Lower lobe of right lung (tissue), 2 donors: ENCODE measurements around the gene HTRA1. TPM values are rescaled to one million over a fixed set of nuclear protein-coding genes. Genes with fewer than 3 reads are reported as not detected.

Experiments
- ATAC-seq, 2 donors: fragments of 200-7000 bp; cut with Tn5 transposase; one replicate each; pipeline ENCODE4 v1.9.1; 2020 to 2022; ENCODE audit warnings: mild to moderate bottlenecking in 2 of 2, moderate library complexity in 2 of 2
- DNase-seq: peaks from one replicate; pipeline ENCODE4 v3.0.0-alpha.2; 2020
- H3K27ac ChIP-seq: fragments of 200-600 bp; one replicate; pipeline ENCODE4 v1.8.0; 2022
- H3K27me3 ChIP-seq: fragments of 200-600 bp; one replicate; pipeline ENCODE4 v1.8.0; 2022; ENCODE audit warnings: low read depth
- H3K36me3 ChIP-seq: fragments of 200-600 bp; one replicate; pipeline ENCODE4 v1.8.0; 2022; ENCODE audit warnings: mild to moderate bottlenecking
- H3K4me1 ChIP-seq: fragments of 200-600 bp; one replicate; pipeline ENCODE4 v1.8.0; 2022
- H3K4me3 ChIP-seq: fragments of 200-600 bp; one replicate; pipeline ENCODE4 v1.8.0; 2022; ENCODE audit warnings: mild to moderate bottlenecking
- H3K9me3 ChIP-seq: fragments of 200-600 bp; one replicate; pipeline ENCODE4 v1.8.0; 2022
- intact Hi-C: fragments of 100-400 bp; cut with DNase I; formaldehyde crosslinking; loops from one replicate; pipeline ENCODE4 v1.11.0; 2022
- total RNA-seq: library from RNA; stranded (reverse); fragmentation: NEBNext Ultra II Directional; extraction: Animal tissue kit (Norgen Biotek cat#: 25700); gene quantifications from one replicate; pipeline ENCODE4 v1.2.1, GENCODE V29; 2021
- TF ChIP-seq, protein P1 (sequence below): fragments of 200-600 bp; IDR thresholded peaks from one replicate; pipeline ENCODE4 v1.8.0; 2022; ENCODE audit warnings: antibody characterized with exemption, mild to moderate bottlenecking
- donor health status: DM: no; HTN: yes; CAD: no; lungs with severe emphysema.

Gene HTRA1
- total RNA-seq, 1 donor from 2014 or later = 45.3 TPM

DNA sequence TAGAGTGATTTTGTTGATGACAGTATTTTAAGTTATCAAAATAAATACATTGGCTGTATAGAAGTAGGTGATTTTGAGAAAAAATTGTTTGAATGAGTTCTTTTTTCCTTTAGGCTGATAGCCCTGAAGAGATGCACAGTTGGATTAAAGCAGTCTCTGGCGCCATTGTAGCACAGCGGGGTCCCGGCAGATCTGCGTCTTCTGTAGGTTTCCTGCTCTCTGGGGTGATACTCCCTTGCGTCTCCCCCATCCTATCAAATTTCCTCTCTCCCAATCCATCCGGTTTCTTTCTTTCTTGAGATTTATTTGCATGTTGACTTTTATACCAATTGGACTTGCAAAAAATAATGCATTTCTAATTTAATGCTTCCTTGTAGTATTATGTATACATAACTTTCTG, 34.5 kb upstream of the HTRA1 start:
- no peak for DNase-seq
- Histone ChIP-seq H3K36me3 (peaks cover 53% of the 10 kb centered on the region), H3K27me3 (no peaks in the 10 kb centered on the region), H3K4me1 (peaks cover 10% of the 10 kb centered on the region), H3K9me3 (no peaks in the 10 kb centered on the region), H3K27ac (no peak overlapping the region), H3K4me3 (no peak overlapping the region)
- ATAC-seq = no peak
- intact Hi-C loops = no loop called here
- TF ChIP-seq, protein P1, sequence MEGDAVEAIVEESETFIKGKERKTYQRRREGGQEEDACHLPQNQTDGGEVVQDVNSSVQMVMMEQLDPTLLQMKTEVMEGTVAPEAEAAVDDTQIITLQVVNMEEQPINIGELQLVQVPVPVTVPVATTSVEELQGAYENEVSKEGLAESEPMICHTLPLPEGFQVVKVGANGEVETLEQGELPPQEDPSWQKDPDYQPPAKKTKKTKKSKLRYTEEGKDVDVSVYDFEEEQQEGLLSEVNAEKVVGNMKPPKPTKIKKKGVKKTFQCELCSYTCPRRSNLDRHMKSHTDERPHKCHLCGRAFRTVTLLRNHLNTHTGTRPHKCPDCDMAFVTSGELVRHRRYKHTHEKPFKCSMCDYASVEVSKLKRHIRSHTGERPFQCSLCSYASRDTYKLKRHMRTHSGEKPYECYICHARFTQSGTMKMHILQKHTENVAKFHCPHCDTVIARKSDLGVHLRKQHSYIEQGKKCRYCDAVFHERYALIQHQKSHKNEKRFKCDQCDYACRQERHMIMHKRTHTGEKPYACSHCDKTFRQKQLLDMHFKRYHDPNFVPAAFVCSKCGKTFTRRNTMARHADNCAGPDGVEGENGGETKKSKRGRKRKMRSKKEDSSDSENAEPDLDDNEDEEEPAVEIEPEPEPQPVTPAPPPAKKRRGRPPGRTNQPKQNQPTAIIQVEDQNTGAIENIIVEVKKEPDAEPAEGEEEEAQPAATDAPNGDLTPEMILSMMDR = no peak

DNA sequence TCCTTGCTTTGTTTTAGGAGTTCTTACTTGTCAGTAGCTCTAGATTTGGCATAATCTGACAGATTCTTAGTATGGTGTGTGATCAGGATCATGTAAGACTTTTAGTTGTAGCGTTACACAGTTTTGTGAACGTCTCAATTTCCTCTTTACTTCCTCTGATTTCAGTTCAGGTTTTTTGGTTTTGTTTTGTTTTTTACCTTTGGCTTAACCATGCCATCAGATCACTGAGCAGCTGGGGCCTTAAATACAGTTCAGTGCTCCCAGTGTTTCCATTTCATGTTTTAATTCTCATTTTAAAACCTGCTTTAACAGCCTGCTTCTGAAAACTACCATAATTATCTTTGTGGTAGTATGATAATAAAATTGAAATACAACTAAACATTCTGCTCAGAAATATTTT, 34.1 kb upstream of the HTRA1 start:
- no peaks in the 10 kb centered on the region for H3K27me3 ChIP-seq
- peaks cover 53% of the 10 kb centered on the region for H3K36me3 ChIP-seq
- H3K4me3 ChIP-seq = no peak overlapping the region
- TF ChIP-seq, protein P1 = no peak
- no peak for DNase-seq
- H3K27ac ChIP-seq = no peak overlapping the region
- H3K9me3 ChIP-seq = no peaks in the 10 kb centered on the region
- intact Hi-C loops = no loop called here
- no peak for ATAC-seq
- peaks cover 6% of the 10 kb centered on the region for H3K4me1 ChIP-seq

DNA sequence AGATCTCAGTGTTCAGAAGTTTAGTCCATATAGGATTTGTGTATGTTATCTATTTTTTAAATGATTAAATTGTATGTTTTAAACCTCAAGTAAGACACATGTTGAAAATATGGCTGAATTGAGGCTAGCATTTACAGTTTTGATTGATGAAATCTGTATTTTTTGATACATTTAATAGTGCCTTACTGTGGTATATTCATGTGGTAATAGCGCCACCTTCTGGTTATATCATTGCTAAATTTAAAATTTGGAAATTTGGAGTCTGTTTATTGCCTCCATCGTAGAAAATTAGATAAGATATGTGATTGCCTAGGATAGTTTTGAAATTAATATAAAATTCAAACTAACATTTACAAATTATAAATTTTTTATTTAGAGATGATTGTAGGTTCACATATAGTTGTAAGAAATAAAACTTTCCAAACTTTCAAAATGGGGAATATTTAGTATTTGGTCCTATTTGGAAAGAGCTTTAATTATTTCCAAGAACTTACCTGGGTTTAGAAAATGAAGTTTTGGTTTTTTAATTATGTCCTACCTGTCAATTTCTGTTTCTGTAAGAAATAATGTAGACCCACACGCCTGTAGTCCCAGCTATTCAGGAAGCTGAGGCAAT, 26.0 kb upstream of the HTRA1 start:
- peak in 1 of 2 donors; percentile 64 for ATAC-seq
- TF ChIP-seq, protein P1 = peak; percentile 66
- intact Hi-C loops = loop anchor here (5.0 kb wide), 1 partner anchor 93 kb away; no protein-coding TSS in a partner anchor

DNA sequence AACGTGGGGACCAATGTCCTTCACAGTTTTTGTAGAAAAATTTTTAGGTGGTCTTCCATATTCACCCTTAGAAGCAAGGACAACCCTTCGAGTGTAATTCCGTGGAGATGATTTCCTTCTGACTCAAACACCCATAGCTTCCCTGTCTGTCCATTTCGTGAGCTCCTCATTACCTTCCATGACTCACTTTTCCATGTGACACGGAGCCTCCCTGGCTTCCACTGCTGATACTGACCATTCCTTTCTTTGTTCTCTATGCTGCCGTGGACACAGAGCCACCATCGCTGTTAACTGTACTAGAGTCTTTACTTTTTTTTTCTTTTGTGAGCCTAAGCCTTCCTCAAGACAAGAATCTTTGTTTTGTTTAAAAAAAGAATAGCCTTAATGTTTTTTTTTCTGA, 19.4 kb upstream of the HTRA1 start:
- no peak for DNase-seq
- Histone ChIP-seq H3K4me1 (no peaks in the 10 kb centered on the region), H3K4me3 (no peak overlapping the region), H3K9me3 (no peaks in the 10 kb centered on the region), H3K36me3 (no peaks in the 10 kb centered on the region), H3K27ac (no peak overlapping the region), H3K27me3 (no peaks in the 10 kb centered on the region)
- TF ChIP-seq, protein P1 = no peak
- intact Hi-C loops = no loop called here
- no peak for ATAC-seq

More for the DNA sequence above, 26.0 kb upstream of the HTRA1 start:
- H3K27ac ChIP-seq = no peak overlapping the region
- H3K4me3 ChIP-seq = no peak overlapping the region
- H3K9me3 ChIP-seq = no peaks in the 10 kb centered on the region
- peaks cover 20% of the 10 kb centered on the region for H3K36me3 ChIP-seq
- H3K4me1 ChIP-seq = no peaks in the 10 kb centered on the region
- no peak for DNase-seq
- H3K27me3 ChIP-seq = no peaks in the 10 kb centered on the region

DNA sequence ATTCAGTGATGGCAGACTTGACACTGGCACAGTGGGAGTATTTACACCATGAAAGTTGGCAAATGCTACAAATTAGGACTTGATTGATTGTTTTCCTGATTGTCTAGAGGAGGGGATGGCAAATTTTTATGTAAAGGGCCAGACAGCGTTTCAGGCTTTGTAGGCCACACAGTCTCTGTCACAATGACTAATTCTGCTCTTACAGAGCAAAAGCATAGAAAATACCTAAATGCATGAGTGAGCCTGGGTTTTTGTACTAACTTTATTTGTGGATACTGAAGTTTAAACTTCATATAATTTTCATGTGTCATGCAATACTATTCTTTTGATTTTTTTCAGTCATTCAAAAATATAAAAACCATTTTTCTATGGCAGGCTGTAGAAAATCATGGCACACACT, 15.9 kb upstream of the HTRA1 start:
- DNase-seq (no peak), ATAC-seq (no peak)
- Histone ChIP-seq H3K36me3 (no peaks in the 10 kb centered on the region), H3K27me3 (no peaks in the 10 kb centered on the region), H3K27ac (no peak overlapping the region), H3K9me3 (no peaks in the 10 kb centered on the region), H3K4me1 (peaks cover 6% of the 10 kb centered on the region), H3K4me3 (no peak overlapping the region)
- TF ChIP-seq, protein P1 = no peak
- intact Hi-C loops = no loop called here
